GM12874 (cell line): Measurements from ENCODE around the gene ARHGAP10.

Source experiments
- CTCF ChIP-seq: IDR thresholded peaks from 2 replicates; pipeline ENCODE4 v1.5.1; 2011; ENCODE audit warnings: low read depth, mild to moderate bottlenecking, control low read depth, low read length, moderate library complexity; ENCODE audit not compliant: insufficient read depth

Gene ARHGAP10

GRCh38 chr4:147805946-147806345, 74.1 kb downstream of the ARHGAP10 start:
- no peak for TF ChIP-seq CTCF

GRCh38 chr4:147808447-147808846, 76.6 kb downstream of the ARHGAP10 start:
- no peak for TF ChIP-seq CTCF

- no peak for TF ChIP-seq CTCF
These were observed 77.3 kb downstream of the ARHGAP10 start for GRCh38 chr4:147809211-147809610.

- no peak for TF ChIP-seq CTCF
These were observed 80.0 kb downstream of the ARHGAP10 start for GRCh38 chr4:147811878-147812277.

- TF ChIP-seq CTCF = no peak
These were observed 81.4 kb downstream of the ARHGAP10 start for GRCh38 chr4:147813109-147813773.

- TF ChIP-seq CTCF = no peak
These were observed 82.1 kb downstream of the ARHGAP10 start for GRCh38 chr4:147813973-147814372.

GRCh38 chr4:147814376-147814775, 82.5 kb downstream of the ARHGAP10 start:
- no peak for TF ChIP-seq CTCF

GRCh38 chr4:147815741-147816140, 83.9 kb downstream of the ARHGAP10 start:
- TF ChIP-seq CTCF = no peak
